ENCODE data around the gene TEKT5.

TEKT5 gene

DNA sequence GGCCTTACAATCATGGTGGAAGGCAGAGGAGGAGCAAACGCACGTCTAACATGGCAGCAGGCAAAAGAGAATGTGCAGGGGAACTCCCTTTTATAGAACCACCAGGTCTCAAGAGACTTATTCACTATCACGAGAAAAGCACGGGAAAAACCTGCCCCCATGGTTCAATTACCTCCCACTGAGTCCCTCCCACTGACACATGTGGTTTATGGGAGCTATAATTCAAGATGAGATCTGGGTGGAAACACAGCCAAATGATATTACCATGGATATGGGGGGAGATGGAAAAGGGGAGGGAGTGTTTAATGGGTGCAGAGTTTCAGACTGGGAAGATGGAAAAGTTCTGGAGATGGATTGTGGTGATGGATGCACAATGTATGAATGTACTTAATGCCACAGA is 23.0 kb downstream of the TEKT5 start:
- H2AFZ ChIP-seq (ENCODE audit: low read depth, low read length, severe bottlenecking), result no peak overlapping the region

DNA sequence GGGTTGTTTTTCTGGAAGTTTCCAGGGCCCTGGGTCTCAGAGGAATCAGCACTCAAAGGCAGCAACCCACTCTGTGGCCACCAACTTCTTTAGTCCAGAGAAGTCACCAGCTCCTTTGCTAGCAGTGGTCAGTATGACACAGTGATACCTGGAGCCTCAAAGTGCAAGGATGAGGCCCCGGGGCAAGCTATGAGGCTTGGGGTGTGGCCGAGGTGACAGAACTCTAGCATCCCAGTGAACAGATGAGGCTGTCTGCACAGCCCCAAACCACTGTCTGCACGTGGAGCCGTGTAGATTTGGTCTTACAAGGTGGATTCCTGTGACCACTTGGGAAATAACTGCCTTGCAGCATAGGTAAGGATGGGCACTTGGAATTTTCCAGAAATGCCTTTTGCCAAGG is 24.9 kb downstream of the TEKT5 start:
- TF ChIP-seq, protein P1, sequence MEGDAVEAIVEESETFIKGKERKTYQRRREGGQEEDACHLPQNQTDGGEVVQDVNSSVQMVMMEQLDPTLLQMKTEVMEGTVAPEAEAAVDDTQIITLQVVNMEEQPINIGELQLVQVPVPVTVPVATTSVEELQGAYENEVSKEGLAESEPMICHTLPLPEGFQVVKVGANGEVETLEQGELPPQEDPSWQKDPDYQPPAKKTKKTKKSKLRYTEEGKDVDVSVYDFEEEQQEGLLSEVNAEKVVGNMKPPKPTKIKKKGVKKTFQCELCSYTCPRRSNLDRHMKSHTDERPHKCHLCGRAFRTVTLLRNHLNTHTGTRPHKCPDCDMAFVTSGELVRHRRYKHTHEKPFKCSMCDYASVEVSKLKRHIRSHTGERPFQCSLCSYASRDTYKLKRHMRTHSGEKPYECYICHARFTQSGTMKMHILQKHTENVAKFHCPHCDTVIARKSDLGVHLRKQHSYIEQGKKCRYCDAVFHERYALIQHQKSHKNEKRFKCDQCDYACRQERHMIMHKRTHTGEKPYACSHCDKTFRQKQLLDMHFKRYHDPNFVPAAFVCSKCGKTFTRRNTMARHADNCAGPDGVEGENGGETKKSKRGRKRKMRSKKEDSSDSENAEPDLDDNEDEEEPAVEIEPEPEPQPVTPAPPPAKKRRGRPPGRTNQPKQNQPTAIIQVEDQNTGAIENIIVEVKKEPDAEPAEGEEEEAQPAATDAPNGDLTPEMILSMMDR (IDR thresholded peaks at IDR 0.05; ENCODE audit: insufficient read depth, low read length, poor library complexity, severe bottlenecking), result no peak
- no peak for TF ChIP-seq EZH2phosphoT487 (conservative IDR thresholded peaks at IDR 0.05; ENCODE audit: low read length)
- no peak overlapping the region for H3K4me3 ChIP-seq (ENCODE audit: insufficient read depth, low read length, poor library complexity, severe bottlenecking)
- no peak overlapping the region for H3K9ac ChIP-seq (ENCODE audit: low read length)
- H3K9me2 ChIP-seq (replicated peaks; ENCODE audit: insufficient read depth, low read length), result no peaks in the 10 kb centered on the region
- H3F3A ChIP-seq (ENCODE audit: insufficient read depth), result no peaks in the 10 kb centered on the region
- no peak overlapping the region for H2AFZ ChIP-seq (ENCODE audit: low read depth, low read length, severe bottlenecking)
- no peak overlapping the region for H3K4me2 ChIP-seq (ENCODE audit: low read depth, low read length, poor library complexity, severe bottlenecking)
- no peaks in the 10 kb centered on the region for H4K20me1 ChIP-seq (ENCODE audit: low read depth, low read length)
- no peaks in the 10 kb centered on the region for H3K27me3 ChIP-seq (ENCODE audit: low read length)
- H3K27ac ChIP-seq (ENCODE audit: low read depth, low read length), result no peak overlapping the region
- H3K9me3 ChIP-seq (ENCODE audit: insufficient read depth, low read length), result no peaks in the 10 kb centered on the region
- H3K36me3 ChIP-seq (ENCODE audit: low read length), result no peaks in the 10 kb centered on the region
- no peaks in the 10 kb centered on the region for H3K79me2 ChIP-seq (ENCODE audit: insufficient read depth, low read length)

More for the DNA sequence above, 23.0 kb downstream of the TEKT5 start:
- H3K9me3 ChIP-seq (ENCODE audit: insufficient read depth, low read length), result no peaks in the 10 kb centered on the region
- H3K9ac ChIP-seq (ENCODE audit: low read length), result no peak overlapping the region
- H4K20me1 ChIP-seq (ENCODE audit: low read depth, low read length), result no peaks in the 10 kb centered on the region
- no peak overlapping the region for H3K27ac ChIP-seq (ENCODE audit: low read depth, low read length)
- no peak for TF ChIP-seq EZH2phosphoT487 (conservative IDR thresholded peaks at IDR 0.05; ENCODE audit: low read length)
- TF ChIP-seq, protein P1 (IDR thresholded peaks at IDR 0.05; ENCODE audit: insufficient read depth, low read length, poor library complexity, severe bottlenecking), result no peak
- H3K4me3 ChIP-seq (ENCODE audit: insufficient read depth, low read length, poor library complexity, severe bottlenecking), result no peak overlapping the region
- no peaks in the 10 kb centered on the region for H3F3A ChIP-seq (ENCODE audit: insufficient read depth)
- H3K27me3 ChIP-seq (ENCODE audit: low read length), result no peaks in the 10 kb centered on the region
- no peak overlapping the region for H3K4me2 ChIP-seq (ENCODE audit: low read depth, low read length, poor library complexity, severe bottlenecking)
- no peaks in the 10 kb centered on the region for H3K36me3 ChIP-seq (ENCODE audit: low read length)
- H3K79me2 ChIP-seq (ENCODE audit: insufficient read depth, low read length), result no peaks in the 10 kb centered on the region
- H3K9me2 ChIP-seq (replicated peaks; ENCODE audit: insufficient read depth, low read length), result no peaks in the 10 kb centered on the region

DNA sequence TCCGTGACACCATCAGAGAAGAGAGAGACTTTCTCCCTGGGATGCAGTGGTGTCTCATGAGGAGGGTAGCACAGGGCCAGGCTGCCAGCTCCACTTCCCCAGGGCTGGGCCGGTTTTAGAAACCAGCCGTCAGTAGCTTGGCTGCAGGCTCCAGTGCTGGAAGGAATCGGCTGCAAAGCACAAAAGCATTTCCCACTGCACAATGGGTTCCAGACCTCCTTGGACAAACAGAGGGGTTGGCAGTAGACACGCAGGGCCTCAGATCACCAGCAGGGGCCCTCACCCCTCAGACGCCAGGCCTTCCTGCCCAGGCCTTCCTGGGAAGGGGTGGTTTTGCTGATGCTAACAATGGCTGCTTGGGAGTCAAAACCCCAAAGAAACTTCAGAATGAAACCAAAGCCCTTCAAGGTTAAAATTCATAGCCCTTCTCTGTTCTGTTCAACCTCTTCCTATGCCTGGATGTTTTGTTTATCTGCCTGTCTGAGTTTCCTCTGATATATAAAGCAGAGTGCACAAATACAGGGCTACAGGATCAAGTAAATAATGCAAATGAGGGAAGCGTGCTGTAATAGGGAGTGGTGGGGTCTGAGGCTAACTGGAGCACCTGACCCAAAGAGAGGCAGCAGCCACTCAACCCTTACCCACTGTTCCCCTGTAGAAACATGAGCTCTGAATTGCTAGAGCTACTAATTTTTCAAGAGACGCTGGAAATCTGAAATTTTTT is 26.2 kb downstream of the TEKT5 start:
- Histone ChIP-seq H3K4me3 (ENCODE audit: insufficient read depth, low read length, poor library complexity, severe bottlenecking) (no peak overlapping the region), H3K36me3 (ENCODE audit: low read length) (no peaks in the 10 kb centered on the region), H2AFZ (ENCODE audit: low read depth, low read length, severe bottlenecking) (no peak overlapping the region), H4K20me1 (ENCODE audit: low read depth, low read length) (no peaks in the 10 kb centered on the region), H3K4me2 (ENCODE audit: low read depth, low read length, poor library complexity, severe bottlenecking) (no peak overlapping the region), H3K9ac (ENCODE audit: low read length) (no peak overlapping the region), H3F3A (ENCODE audit: insufficient read depth) (no peaks in the 10 kb centered on the region), H3K9me2 (replicated peaks; ENCODE audit: insufficient read depth, low read length) (no peaks in the 10 kb centered on the region), H3K27me3 (ENCODE audit: low read length) (no peaks in the 10 kb centered on the region), H3K79me2 (ENCODE audit: insufficient read depth, low read length) (no peaks in the 10 kb centered on the region), H3K9me3 (ENCODE audit: insufficient read depth, low read length) (no peaks in the 10 kb centered on the region), H3K27ac (ENCODE audit: low read depth, low read length) (no peak overlapping the region)
- TF ChIP-seq EZH2phosphoT487 (conservative IDR thresholded peaks at IDR 0.05; ENCODE audit: low read length), result no peak
- TF ChIP-seq, protein P1 (IDR thresholded peaks at IDR 0.05; ENCODE audit: insufficient read depth, low read length, poor library complexity, severe bottlenecking), result peak; percentile 15

Measured in SU-DHL-6 (cell line).